Kidney tubule cell (primary cell): ENCODE data around the gene IMMP2L.

Experiments used
- DNase-seq: peaks from one replicate; pipeline ENCODE4 v3.0.0-alpha.2; 2018; ENCODE audit warnings: low spot score

The IMMP2L gene

DNA sequence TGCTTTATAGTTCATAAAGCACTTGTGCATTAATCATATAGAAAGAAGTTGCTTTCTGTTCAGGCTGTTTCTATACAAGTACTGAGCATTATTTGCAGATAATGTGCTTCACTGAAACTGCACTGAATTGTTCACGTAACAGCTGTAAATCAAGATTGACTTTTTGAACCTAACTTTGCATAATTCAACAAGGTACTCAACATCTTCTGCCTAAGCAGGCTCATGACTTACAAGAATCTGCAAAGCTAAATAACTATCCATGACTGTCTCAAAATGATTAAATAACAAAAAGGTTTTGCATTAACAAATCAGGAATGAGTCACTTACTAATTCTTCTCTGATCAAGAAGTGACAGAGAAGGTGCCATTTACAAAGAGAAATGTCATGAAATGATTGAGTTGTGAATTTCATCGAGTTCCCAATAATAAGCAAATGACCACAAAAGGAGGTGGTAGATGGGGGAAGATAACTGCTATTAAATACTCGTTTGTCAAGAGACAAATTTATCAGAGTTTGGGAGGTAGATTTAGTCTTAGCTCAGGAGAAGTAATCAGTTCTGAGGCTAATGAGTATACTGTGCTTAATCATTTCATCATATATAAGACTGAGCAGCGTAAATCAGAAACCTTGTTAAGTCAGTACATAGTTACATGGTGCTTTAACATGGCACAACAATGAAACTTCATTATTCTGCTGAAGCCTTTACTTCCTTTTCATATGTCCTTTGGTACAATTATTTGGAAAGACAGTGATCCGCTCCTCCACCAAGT is 632.6 kb downstream of the IMMP2L start:
- DNase-seq: no peak

DNA sequence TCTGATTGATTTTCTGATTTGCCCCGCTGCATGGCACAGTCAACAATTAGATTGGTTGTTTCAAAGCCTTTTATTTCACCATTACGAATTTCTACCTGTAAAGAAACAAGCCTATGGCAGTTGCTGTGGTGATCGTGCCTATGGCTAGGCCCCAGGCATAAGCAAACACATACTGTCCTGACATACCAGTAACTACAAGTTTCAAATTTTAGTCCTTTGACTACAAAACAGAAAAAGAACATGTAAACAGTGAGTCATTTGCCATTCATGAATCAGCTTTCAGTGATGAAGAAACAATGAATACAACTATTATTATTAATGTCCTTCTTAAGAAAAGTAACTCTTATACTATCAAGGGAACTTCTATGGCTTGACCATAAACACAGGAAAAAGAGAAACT is 639.4 kb downstream of the IMMP2L start:
- DNase-seq: peak; percentile 53

DNA sequence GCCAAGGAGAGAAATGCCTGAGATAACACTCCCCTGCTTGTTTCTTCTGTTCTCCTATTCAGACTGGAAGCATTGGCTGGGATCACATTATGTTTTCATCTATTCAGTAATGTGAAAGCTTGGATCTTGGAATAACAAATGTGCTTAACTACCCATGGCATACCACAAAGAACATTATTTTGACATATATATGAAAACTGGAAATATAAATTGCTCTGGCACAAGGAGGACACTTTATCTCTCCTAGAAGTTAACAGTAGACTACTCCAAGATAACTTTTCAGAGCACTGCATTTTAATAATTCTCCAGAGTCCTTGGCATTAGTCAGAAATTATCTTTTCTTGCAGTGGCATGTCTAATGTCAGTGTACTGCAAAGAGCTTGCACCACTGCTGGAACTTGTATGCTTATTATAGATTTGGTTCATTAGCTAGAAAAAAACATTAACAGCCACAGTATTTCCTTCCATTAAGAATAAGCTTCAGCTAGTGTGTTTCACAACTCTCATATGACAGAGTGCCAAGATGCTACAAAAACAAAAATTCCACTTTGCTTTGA is 640.6 kb downstream of the IMMP2L start:
- DNase-seq: no peak

DNA sequence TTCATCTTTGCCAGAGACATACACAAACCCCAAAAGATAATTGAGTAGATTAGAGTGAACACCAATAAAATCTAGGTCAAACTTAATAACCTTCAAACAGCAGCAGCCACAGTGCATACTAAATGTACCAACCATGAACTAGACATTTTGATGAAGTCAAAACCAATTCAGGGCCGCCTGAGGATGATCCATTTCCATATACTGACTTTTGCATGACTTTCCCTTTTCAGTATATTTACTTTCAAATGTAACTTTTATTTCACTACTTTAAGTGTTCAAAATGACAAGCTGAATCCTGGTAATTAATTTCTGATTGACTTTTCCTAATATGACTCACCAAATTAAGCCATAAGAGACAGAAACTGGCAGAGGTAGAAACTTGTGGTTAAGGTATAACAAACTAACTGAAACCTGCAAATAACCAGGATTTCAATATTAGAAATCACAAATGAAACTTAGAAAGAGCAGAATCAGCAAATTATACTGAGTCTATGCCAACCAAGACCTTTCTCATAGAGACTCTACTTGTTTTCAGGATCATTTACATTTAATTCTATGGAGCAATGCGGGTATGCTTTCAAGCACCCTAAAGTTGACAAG is 643.2 kb downstream of the IMMP2L start:
- DNase-seq: no peak

DNA sequence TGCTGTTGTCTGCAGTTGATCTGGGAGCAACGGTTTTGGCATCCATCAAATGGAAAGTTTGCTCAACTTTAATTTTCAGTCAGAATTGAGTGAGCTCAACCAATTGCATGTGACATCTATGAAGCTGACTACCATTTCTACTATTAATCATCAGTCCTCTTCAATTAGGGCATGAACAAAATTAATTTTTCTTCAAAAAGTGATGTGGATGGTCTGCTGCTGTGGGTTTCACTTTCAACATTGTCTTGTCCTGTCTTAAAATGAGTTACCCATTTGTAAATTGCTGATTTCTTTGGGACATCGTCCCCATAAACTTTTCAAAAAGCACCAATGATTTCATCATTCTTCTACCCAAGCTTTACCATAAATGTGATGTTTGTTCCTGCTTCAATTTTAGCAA is 648.0 kb downstream of the IMMP2L start:
- DNase-seq: no peak

DNA sequence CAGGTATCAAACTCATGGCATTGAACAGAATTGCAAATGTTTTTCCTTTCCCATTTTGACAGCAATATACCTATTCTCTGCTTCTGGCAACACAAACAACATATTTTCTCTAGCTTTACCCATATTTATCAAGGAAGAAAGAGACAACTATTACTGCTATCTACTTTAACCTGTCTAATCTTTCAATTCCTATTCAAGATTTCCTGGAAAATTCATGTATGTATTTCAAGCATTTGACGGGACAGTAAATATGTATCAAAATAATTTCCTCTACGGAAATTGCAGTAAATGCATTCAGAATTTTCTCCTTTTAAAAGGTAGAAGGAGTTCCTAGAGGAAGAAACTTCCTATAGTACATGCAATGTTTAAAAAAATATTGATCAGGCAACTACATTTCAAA is 650.7 kb downstream of the IMMP2L start:
- no peak for DNase-seq

DNA sequence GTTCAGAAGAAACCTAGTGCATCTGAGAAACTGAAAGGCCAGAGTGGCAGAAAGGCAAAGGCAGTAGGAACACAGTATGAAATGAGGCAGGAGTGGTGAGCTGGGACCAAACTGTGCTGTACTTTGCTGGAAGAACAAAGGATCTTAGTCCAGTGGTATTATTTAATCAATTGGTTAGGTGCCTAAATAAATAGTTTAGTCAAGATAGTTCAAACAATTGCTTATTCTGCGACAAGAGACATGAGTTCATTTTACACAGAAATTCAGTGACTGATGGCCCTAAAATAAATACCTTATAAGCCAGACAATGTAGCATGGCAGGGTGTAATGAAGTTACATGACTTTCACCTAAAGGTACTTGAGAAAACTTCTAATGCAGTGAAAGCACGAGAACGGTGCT is 653.2 kb downstream of the IMMP2L start:
- no peak for DNase-seq

DNA sequence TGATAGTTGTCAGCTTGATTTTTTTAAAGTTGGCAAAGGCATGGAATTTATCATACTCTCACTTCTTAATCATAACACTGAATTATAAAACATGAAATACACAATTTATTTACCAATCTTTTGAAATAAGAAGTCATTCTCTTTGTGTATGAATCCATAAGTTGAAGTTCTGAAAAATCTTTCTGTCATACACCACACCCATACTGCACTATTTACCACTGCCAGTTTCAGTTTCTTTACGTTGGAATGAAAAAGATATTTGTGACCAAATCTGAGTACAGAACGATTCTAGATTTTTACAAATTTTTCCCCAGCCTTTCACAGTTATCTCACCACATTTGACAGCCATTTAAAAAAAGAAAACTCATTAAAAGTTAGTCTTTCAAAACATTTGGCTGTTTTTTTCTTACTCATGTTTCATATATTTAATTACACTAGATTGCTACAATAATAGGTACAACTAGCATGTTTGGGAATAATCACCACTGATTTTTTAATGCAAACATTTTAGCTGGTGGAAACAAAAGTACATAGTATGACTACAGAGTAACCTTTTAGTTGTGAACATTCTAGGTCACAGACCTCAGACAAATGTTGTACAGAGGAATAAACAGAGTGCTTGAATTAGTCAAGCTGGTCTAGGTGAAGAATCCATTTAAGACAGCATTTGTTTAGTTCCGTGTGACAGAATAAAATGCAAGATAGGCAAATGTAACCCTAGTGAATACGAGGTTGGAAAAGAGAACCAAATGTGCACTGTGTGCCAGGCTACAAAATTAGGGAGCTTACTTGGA is 656.3 kb downstream of the IMMP2L start:
- no peak for DNase-seq

DNA sequence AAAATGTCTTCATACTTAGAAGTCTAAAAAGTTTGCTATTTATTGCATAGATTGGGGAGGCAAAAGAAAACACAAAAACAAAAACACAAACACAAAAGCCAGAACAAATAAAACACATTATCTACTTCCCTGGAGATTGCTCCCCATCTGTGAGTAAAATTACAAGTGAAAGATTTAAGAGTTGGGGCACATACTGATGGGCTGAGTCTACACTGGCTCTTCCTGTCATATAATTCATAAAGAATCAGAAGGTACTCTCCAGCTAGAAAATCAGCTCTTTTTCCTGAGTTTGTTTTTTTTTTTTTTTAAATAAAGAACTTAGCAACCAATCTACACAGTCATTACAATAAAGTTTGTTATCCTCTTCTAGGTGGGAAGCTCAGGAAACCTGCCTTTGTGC is 663.8 kb downstream of the IMMP2L start:
- no peak for DNase-seq

DNA sequence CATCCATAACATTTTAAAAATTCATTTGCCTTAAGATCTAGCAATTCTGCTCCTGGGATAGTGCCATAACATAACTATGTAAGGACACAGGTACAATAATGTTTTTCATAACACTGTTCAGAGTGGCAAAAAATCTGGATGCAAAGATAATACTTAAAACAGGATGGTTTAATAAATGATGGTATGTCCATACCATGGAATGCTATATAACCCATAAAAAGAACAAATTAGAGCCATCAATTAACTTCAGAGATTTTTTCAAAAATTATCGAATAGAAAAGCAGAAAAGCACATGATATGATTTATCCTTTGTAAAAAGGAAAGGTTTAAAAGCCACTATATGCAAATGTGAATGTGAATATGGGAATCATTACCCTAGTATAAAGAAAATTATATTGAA is 664.8 kb downstream of the IMMP2L start:
- DNase-seq: no peak

DNA sequence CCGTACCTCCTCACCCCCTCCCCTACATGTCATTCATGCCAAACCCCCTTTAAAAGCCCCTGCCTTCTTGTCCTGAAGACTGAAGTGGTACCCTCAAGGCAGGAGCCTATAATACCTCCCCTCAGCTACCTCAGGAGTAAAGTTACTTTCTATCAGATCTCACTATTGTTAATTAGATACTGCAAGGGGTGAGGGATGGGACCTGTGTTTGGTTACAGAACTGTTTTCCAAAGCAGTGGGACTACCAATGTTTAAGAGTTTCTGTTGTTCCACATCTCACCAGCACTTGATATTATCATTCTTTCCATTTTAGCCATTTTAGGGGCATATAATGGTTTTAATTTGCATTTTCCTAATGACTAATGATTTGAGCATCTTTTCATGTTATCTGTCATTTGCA is 668.2 kb downstream of the IMMP2L start:
- no peak for DNase-seq

DNA sequence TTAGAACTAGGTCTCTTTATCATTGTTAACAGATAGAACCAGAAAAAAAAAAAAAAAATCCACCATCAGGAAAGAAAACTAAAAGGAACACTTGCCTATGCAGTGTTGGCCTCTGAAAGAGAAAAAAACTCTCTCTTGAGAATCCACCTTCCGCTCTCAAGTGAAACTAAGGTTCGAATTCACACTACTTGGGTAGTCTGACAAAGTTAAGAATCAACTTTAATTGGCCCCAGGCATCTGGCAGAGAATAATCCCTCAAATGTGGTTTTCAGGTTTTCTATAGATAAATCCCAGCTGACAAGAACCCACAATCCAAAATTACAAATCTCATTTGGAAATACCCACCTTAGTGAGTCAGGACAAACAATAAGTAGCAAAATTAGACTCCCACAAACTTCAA is 671.1 kb downstream of the IMMP2L start:
- no peak for DNase-seq

DNA sequence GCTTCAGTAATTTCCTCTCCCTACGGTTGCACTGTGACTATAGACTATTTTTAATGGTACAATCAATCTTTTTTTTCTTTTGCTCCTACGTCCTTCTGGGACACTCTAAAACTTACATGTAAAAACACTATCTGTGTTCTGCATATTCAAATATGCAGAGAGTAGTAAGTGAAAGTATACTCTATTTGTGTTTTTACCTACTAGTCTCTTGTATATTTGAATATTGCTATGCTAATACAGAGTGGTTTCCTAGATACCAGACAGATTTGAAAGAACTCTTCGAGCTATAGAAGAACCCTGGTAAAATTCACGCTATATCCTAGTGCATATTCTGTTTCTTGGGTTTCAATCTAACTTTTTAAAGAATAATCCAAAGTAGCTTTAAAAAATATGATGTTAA is 672.2 kb downstream of the IMMP2L start:
- DNase-seq: no peak

DNA sequence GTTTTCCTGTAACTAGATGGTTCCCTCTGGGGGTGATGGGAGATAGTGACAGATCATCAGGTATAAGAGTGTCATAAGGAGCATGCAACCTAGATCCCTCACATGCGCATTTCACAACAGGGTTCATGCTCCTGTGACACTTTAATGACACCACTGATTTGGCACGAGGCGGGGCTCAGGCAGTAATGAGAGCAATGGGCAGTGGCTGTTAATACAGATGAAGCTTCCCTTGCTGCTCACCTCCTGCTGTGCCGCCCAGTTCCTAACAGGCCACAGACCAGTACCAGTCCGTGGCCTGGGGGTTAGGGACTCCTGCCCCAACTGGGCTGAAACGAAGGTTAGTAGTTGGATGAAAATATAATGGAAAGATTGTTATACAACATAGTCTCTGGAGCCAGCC is 673.0 kb downstream of the IMMP2L start:
- DNase-seq: no peak

DNA sequence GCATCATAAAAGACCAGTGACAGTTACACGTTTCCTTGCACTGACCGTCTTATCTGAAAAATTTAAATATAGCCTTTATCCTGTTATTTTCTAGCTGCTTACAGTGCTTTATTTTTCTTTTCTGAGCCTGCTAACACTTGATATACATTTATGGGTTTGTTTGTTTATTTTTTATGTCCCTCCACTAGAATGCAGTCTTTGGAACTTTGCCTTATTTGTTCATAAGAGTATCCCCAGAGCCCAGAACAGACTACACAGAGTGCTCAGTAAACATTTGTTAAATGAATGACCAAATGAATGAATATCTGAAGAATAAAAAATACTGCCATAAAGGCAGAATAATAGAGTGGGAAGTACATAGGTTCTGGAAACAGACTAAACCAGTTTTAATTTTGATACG is 673.7 kb downstream of the IMMP2L start:
- no peak for DNase-seq

DNA sequence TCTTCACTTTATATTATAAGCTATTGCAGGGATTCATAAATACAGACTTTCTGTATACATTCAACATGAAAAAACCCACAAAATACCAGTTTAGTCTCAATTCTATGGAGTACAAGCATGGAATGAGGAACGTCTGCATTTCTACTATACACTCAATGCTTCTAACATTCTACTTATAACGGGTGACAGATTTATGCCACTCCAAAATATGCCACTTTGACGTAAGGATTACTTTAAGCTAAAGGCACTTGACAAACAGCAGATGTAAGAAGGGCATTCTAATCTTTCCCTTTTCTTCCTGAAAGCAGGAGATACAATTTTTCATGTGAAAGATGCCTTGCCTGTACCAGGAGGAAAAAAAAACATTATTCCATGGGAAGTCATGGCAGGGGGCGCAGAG is 676.8 kb downstream of the IMMP2L start:
- DNase-seq: no peak

DNA sequence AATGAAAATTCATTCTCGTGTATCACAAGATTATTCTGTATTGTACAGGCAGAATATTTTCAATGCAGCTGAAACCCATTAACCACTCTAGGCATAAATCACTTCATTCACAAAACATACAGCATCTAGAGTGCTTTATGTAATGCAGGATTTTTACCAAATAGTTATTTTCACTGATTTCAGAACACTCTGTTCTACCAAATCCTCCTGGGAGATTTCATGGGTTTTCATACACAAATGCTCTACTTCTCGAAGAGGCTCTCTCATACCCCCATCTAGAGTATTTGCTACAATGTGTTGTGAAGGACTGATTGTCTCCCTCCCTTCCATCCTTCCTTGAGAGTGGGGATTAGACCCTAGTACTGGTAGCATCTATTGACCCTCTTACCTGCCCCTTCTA is 680.6 kb downstream of the IMMP2L start:
- no peak for DNase-seq

DNA sequence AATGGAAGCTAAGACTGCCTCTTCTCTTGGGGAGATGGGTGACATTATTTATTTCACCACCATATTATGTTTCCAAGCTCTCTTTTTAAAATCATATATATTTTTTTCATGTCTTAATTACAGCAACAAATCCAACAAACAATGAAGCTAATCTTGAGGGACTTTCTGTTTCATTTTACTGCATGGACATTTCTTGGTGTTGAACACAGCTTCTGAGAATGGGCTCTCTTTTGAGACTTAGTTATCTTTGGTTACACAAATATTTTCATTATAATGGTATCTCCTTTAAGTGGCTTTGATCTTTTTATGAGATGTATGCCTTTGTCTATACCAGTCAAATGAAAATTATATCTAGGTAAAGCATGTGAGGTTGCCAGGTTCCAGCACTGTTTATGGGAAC is 681.3 kb downstream of the IMMP2L start:
- DNase-seq: no peak

DNA sequence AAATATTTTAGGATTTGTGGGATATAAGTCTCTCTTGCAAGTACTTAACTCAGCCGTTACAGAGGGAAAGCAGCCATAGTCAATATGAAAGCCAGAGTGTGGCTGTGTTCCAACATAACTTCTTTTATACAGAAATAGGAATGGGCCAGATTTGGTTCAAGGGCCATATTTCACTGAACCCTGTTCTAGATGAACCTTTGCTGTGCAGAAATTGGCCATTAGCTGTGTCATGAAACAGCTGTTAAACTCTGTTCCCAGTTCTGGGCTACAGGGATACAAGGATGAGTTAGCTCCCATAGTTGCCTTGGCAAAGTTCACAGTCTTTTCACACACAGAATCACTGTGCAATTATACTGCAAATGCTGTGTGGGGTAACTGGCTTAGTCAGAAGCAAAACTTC is 685.3 kb downstream of the IMMP2L start:
- peak; percentile 1 for DNase-seq

DNA sequence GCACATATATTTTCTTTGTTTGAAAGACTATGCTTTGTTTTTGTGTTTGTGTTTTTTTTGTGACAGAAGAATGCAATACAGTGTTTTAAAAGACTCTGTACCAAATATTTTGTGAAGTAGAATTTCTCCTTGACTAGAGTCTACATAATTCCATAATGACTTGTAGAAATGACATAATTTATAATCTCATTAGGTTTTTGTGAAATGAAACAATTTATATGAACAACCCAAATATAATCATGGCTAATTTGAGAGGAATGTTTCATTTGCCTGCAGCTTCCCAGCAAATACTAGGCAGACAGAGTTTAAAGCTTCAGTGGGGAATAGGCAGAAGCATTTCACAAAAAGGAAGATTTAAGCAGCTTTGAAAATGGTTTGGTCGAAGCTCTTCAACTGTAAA is 686.9 kb downstream of the IMMP2L start:
- no peak for DNase-seq

DNA sequence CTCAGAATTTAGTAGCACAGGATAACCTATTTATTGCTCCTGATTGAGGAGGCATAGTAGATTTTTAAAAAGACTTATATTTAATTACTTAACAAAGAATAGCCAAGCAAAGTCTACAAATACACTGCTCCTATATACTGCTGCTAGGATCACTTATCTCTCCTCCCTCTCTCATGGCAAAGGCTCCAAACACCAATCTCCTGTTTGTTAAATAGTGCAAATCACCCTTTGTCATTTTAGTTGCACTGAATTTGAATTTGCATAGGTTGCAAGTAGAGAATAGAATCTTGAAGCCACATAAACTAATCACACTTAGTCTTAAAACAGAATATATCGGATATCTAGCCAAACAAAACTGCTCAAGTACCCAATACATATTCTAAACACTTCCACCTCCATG is 690.4 kb downstream of the IMMP2L start:
- DNase-seq: no peak

DNA sequence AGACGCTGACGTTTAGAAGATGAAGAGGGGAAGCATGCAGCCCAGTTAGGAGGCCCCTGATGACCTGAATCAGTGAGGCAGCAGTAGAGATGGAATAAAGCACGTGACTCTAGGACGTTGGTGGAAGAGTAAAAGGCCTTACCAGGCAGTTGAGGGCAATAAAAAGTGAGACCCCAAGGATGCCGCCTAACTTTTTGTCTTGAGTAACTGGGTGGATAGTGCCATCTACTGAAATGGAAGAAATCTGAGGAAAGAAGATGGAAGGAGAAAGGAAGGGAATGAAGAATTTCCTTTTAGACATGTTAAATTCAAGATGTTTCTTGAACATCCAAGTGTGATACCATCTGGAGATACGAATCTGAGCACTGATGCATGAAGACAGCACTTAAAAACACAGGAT is 691.4 kb downstream of the IMMP2L start:
- DNase-seq: no peak

DNA sequence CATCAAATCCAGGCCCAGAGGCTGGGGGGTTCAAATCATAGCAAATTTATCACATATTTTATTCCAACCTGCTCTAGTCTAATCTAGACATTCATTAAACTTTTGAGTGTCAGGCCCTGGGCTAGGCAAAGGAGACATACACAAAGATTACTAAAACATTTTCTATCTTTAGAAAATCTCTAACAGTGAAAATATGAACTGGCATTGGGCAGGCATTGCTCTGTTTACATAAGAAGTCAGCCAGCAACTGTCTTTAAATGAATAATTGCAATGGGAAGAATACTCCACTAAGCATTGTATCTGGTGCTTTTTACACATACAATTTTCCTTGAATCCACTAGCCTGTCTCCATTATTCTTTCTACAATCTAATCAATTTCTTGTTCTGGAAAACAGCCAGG is 693.8 kb downstream of the IMMP2L start:
- DNase-seq: no peak
